Astrocyte (in vitro differentiated cells and primary cell): ENCODE measurements around the gene CDH23. TPM values are rescaled to one million over a fixed set of nuclear protein-coding genes. Genes with fewer than 3 reads are reported as not detected.

Experiments
- DNase-seq: peaks from one replicate; pipeline ENCODE4 v3.0.0-alpha.2; 2010; ENCODE audit warnings: low read depth
- FAIRE-seq: peaks from 2 replicates; lab custom pipeline; 2011; peaks lifted over from hg19 to GRCh38; lab: Jason Lieb, UNC
- H2AFZ ChIP-seq: 2 replicates; pipeline ENCODE4 v1.6.0; 2012; ENCODE audit warnings: low read depth, low read length, inconsistent platforms
- H3K27ac ChIP-seq: 2 replicates; pipeline ENCODE4 v1.5.1; 2011; ENCODE audit warnings: low read depth, low read length, inconsistent platforms
- H3K27me3 ChIP-seq: 2 replicates; pipeline ENCODE4 v1.6.0; 2011; ENCODE audit warnings: low read length, inconsistent platforms; ENCODE audit not compliant: insufficient read depth
- H3K36me3 ChIP-seq: 2 replicates; pipeline ENCODE4 v1.5.1; 2011; ENCODE audit warnings: low read length, inconsistent platforms; ENCODE audit not compliant: insufficient read depth
- H3K4me1 ChIP-seq: 2 replicates; pipeline ENCODE4 v1.5.1; 2011; ENCODE audit warnings: low read length, inconsistent platforms; ENCODE audit not compliant: insufficient read depth
- H3K4me2 ChIP-seq: 2 replicates; pipeline ENCODE4 v1.6.0; 2012; ENCODE audit warnings: low read length, inconsistent platforms
- H3K4me3 ChIP-seq: 2 replicates; pipeline ENCODE4 v1.5.1; 2011; ENCODE audit warnings: low read depth, mild to moderate bottlenecking, low read length, inconsistent platforms; ENCODE audit not compliant: insufficient read depth
- H3K79me2 ChIP-seq: 2 replicates; pipeline ENCODE4 v1.6.0; 2012; ENCODE audit warnings: mild to moderate bottlenecking, low read length, inconsistent platforms; ENCODE audit not compliant: insufficient read depth
- H3K9ac ChIP-seq: 2 replicates; pipeline ENCODE4 v1.6.0; 2012; ENCODE audit warnings: mild to moderate bottlenecking, low read length, inconsistent platforms
- H3K9me3 ChIP-seq: 2 replicates; pipeline ENCODE4 v1.5.1; 2012; ENCODE audit warnings: low read depth, mild to moderate bottlenecking, low read length, inconsistent platforms; ENCODE audit not compliant: insufficient read depth
- H4K20me1 ChIP-seq: 2 replicates; pipeline ENCODE4 v1.6.0; 2012; ENCODE audit warnings: low read length, inconsistent platforms; ENCODE audit not compliant: insufficient read depth
- H3K27ac Mint-ChIP-seq: one replicate; pipeline ENCODE4 v1.8.0; 2021; ENCODE audit warnings: mild to moderate bottlenecking, mixed read lengths; ENCODE audit not compliant: unreplicated experiment
- H3K27me3 Mint-ChIP-seq: one replicate; pipeline ENCODE4 v1.8.0; 2021; ENCODE audit warnings: low read depth, mixed read lengths; ENCODE audit not compliant: unreplicated experiment
- H3K36me3 Mint-ChIP-seq: one replicate; pipeline ENCODE4 v1.8.0; 2021; ENCODE audit warnings: low read depth, mixed read lengths; ENCODE audit not compliant: unreplicated experiment
- H3K4me1 Mint-ChIP-seq: one replicate; pipeline ENCODE4 v1.8.0; 2021; ENCODE audit warnings: low read depth, mixed read lengths; ENCODE audit not compliant: unreplicated experiment
- H3K4me3 Mint-ChIP-seq: one replicate; pipeline ENCODE4 v1.8.0; 2021; ENCODE audit warnings: mild to moderate bottlenecking, moderate library complexity, mixed read lengths; ENCODE audit not compliant: unreplicated experiment
- H3K9me3 Mint-ChIP-seq: one replicate; pipeline ENCODE4 v1.8.0; 2021; ENCODE audit warnings: mild to moderate bottlenecking, mixed read lengths; ENCODE audit not compliant: unreplicated experiment
- CTCF ChIP-seq: IDR thresholded peaks from 2 replicates; pipeline ENCODE4 v1.5.1; 2011; ENCODE audit warnings: low read depth, mild to moderate bottlenecking, inconsistent platforms, low read length, moderate library complexity; ENCODE audit not compliant: insufficient read depth
- EZH2 ChIP-seq: IDR thresholded peaks from 2 replicates; pipeline ENCODE4 v1.6.1; 2012; ENCODE audit warnings: mild to moderate bottlenecking, low read length, inconsistent platforms; ENCODE audit not compliant: insufficient read depth
- total RNA-seq: library from RNA; stranded (reverse); gene quantifications from 2 replicates; pipeline ENCODE4 v1.2.1, GENCODE V29; 2021

CDH23 gene
- total RNA-seq, 1 donor from 2014 or later, result not detected

- Mint-ChIP-seq H3K4me3 (no peak overlapping the region), H3K9me3 (peaks cover 6% of the 10 kb centered on the region), H3K27ac (no peak overlapping the region), H3K27me3 (peaks cover 47% of the 10 kb centered on the region), H3K4me1 (peaks cover 2% of the 10 kb centered on the region), H3K36me3 (no peaks in the 10 kb centered on the region)
- Histone ChIP-seq H3K9ac (no peak overlapping the region), H3K4me2 (no peak overlapping the region), H3K79me2 (no peaks in the 10 kb centered on the region), H3K4me3 (no peak overlapping the region), H3K4me1 (no peaks in the 10 kb centered on the region), H3K9me3 (no peaks in the 10 kb centered on the region), H3K36me3 (no peaks in the 10 kb centered on the region), H2AFZ (no peak overlapping the region), H3K27ac (no peak overlapping the region), H3K27me3 (peaks cover 11% of the 10 kb centered on the region), H4K20me1 (no peaks in the 10 kb centered on the region)
- no peak for TF ChIP-seq CTCF
- no peak for TF ChIP-seq EZH2
- DNase-seq (no peak), FAIRE-seq (no peak)
These were observed 322.3 kb downstream of the CDH23 start for GRCh38 chr10:71719042-71719441.

- DNase-seq (no peak), FAIRE-seq (no peak)
- Mint-ChIP-seq H3K9me3 (peaks cover 4% of the 10 kb centered on the region), H3K36me3 (no peaks in the 10 kb centered on the region), H3K27me3 (peaks cover 43% of the 10 kb centered on the region), H3K4me1 (no peaks in the 10 kb centered on the region), H3K27ac (no peak within 1 kb of the TSS), H3K4me3 (no peak within 1 kb of the TSS)
- Histone ChIP-seq H3K4me1 (no peaks in the 10 kb centered on the region), H3K27ac (no peak within 1 kb of the TSS), H3K36me3 (no peaks in the 10 kb centered on the region), H3K27me3 (peaks cover 11% of the 10 kb centered on the region), H4K20me1 (no peaks in the 10 kb centered on the region), H2AFZ (no peak within 1 kb of the TSS), H3K4me3 (no peak within 1 kb of the TSS), H3K9ac (no peak within 1 kb of the TSS), H3K9me3 (no peaks in the 10 kb centered on the region), H3K79me2 (no peaks in the 10 kb centered on the region), H3K4me2 (no peak within 1 kb of the TSS)
- TF ChIP-seq EZH2, result no peak
- TF ChIP-seq CTCF, result no peak
These were observed 322.9 kb downstream of the CDH23 start, which contains the start of gene C10orf105 for GRCh38 chr10:71719464-71720201. TSS of gene C10orf105 (minus strand) at chr10:71719778. CDS start at chr10:71716337, 3,441 bp downstream.

- Histone ChIP-seq H3K4me1 (no peaks in the 10 kb centered on the region), H3K4me3 (no peak overlapping the region), H3K27ac (no peak overlapping the region), H3K9ac (no peak overlapping the region), H3K9me3 (no peaks in the 10 kb centered on the region), H3K27me3 (peaks cover 11% of the 10 kb centered on the region), H4K20me1 (no peaks in the 10 kb centered on the region), H3K36me3 (no peaks in the 10 kb centered on the region), H3K79me2 (no peaks in the 10 kb centered on the region), H3K4me2 (no peak overlapping the region), H2AFZ (no peak overlapping the region)
- peaks cover 4% of the 10 kb centered on the region for H3K9me3 Mint-ChIP-seq
- H3K4me3 Mint-ChIP-seq, result no peak overlapping the region
- peaks cover 43% of the 10 kb centered on the region for H3K27me3 Mint-ChIP-seq
- no peaks in the 10 kb centered on the region for H3K4me1 Mint-ChIP-seq
- H3K27ac Mint-ChIP-seq, result no peak overlapping the region
- H3K36me3 Mint-ChIP-seq, result no peaks in the 10 kb centered on the region
- TF ChIP-seq EZH2 (no peak), CTCF (no peak)
- DNase-seq (no peak), FAIRE-seq (no peak)
These were observed 323.6 kb downstream of the CDH23 start for GRCh38 chr10:71720288-71720687.
